ENCODE measurements around the gene RHBDD3.

DNA sequence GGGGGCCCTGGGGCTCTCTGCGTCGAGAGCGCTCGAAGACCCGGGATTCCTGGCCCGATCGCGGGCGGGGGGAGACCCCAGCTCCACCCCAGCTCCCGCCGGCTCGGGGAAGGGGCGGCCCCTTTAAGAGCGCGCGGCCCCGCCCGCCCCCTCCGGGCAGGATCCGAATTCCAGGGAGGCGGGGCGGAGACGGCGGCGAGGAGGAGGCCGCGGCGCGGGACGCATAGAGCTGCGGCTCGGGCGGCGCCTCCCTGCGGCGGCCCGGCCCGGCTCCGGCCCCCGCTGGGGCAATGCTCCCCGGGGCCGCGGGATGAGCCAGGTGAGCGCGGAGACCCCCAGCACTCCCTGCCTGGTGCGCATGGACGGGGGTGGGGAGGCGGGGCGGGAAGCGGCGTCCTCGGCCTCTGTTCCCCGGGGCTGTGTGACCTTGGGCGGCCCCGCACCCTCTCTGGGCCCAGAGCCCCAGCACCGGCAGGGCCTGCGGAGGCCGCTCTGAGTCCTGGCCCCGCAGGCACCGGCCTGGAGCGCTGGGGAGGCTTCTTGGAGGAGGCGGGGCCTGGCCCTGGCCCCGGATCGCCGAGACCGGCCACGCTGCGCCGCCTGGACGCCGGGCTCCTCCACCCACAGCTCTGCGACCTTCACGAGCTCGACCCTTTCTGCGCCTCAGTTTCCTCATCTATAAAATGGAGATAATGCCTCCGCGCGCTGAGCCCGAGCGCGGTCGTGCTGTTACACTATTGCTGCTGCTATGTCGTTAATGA is 39.2 kb upstream of the RHBDD3 start:
- TF ChIP-seq, protein P1, sequence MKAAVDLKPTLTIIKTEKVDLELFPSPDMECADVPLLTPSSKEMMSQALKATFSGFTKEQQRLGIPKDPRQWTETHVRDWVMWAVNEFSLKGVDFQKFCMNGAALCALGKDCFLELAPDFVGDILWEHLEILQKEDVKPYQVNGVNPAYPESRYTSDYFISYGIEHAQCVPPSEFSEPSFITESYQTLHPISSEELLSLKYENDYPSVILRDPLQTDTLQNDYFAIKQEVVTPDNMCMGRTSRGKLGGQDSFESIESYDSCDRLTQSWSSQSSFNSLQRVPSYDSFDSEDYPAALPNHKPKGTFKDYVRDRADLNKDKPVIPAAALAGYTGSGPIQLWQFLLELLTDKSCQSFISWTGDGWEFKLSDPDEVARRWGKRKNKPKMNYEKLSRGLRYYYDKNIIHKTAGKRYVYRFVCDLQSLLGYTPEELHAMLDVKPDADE (IDR thresholded peaks at IDR 0.05) = no peak
- TF ChIP-seq POLR2AphosphoS5 (IDR thresholded peaks at IDR 0.05; ENCODE audit: low read depth) = no peak
- TF ChIP-seq, protein P2, sequence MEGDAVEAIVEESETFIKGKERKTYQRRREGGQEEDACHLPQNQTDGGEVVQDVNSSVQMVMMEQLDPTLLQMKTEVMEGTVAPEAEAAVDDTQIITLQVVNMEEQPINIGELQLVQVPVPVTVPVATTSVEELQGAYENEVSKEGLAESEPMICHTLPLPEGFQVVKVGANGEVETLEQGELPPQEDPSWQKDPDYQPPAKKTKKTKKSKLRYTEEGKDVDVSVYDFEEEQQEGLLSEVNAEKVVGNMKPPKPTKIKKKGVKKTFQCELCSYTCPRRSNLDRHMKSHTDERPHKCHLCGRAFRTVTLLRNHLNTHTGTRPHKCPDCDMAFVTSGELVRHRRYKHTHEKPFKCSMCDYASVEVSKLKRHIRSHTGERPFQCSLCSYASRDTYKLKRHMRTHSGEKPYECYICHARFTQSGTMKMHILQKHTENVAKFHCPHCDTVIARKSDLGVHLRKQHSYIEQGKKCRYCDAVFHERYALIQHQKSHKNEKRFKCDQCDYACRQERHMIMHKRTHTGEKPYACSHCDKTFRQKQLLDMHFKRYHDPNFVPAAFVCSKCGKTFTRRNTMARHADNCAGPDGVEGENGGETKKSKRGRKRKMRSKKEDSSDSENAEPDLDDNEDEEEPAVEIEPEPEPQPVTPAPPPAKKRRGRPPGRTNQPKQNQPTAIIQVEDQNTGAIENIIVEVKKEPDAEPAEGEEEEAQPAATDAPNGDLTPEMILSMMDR (conservative IDR thresholded peaks at IDR 0.05; ENCODE audit: low read depth in 2 of 2) = no peak
- TF ChIP-seq STAT1 (IDR thresholded peaks at IDR 0.05; ENCODE audit: unreplicated experiment) = no peak
- no peak for TF ChIP-seq CREB1 (CRISPR knock-in tag; IDR thresholded peaks at IDR 0.05; ENCODE audit: low read depth)
- no peak for TF ChIP-seq REST (IDR thresholded peaks at IDR 0.05; ENCODE audit: unreplicated experiment)
- TF ChIP-seq EZH2phosphoT487 (IDR thresholded peaks at IDR 0.05; ENCODE audit: unreplicated experiment) = no peak
- no peak for TF ChIP-seq JUNB (IDR thresholded peaks at IDR 0.05; ENCODE audit: unreplicated experiment)
- no peak for TF ChIP-seq EZH2 (IDR thresholded peaks at IDR 0.05; ENCODE audit: low read depth, unreplicated experiment)
